ENCODE results near the gene MARF1.
"Not testable (repeated sequence)": the region's sequence is repeated elsewhere in the genome, so short reads cannot be mapped to it uniquely, and the experiment has no call there.

- not testable (repeated sequence) for TF ChIP-seq POLR2AphosphoS5, POLR2A (IDR thresholded peaks at IDR 0.05)
Measured at GRCh38 chr16:15644962-15645465, 2.1 kb upstream of the MARF1 start.

Data from spleen (tissue), 3 donors.